Keratinocyte (primary cell): ENCODE data around the gene MAMDC2.

Source experiments
- EZH2 ChIP-seq: IDR thresholded peaks from one replicate; pipeline ENCODE4 v1.6.1; 2012; ENCODE audit warnings: inconsistent platforms, mild to moderate bottlenecking, low read length, moderate library complexity
- TF ChIP-seq, protein P1 (sequence below), 3 experiments: IDR thresholded peaks in 1 of 3; conservative IDR thresholded peaks in 1 of 3; optimal IDR thresholded peaks in 1 of 3; 2 replicates in 2 of 3; 3 replicates in 1 of 3; pipeline versions ENCODE3 to v1.5.1; 2011; ENCODE audit warnings: low read length in 3 of 3, mild to moderate bottlenecking in 3 of 3, moderate library complexity in 2 of 3, control low read depth in 1 of 3, inconsistent platforms in 1 of 3; ENCODE audit not compliant: insufficient read depth in 2 of 3; ENCODE audit errors: extremely low read depth in 1 of 3

- TF ChIP-seq, protein P1, sequence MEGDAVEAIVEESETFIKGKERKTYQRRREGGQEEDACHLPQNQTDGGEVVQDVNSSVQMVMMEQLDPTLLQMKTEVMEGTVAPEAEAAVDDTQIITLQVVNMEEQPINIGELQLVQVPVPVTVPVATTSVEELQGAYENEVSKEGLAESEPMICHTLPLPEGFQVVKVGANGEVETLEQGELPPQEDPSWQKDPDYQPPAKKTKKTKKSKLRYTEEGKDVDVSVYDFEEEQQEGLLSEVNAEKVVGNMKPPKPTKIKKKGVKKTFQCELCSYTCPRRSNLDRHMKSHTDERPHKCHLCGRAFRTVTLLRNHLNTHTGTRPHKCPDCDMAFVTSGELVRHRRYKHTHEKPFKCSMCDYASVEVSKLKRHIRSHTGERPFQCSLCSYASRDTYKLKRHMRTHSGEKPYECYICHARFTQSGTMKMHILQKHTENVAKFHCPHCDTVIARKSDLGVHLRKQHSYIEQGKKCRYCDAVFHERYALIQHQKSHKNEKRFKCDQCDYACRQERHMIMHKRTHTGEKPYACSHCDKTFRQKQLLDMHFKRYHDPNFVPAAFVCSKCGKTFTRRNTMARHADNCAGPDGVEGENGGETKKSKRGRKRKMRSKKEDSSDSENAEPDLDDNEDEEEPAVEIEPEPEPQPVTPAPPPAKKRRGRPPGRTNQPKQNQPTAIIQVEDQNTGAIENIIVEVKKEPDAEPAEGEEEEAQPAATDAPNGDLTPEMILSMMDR (optimal IDR thresholded peaks at IDR 0.05 in 1 of 3, IDR thresholded peaks at IDR 0.05 in 1 of 3, conservative IDR thresholded peaks at IDR 0.05 in 1 of 3; ENCODE audit: extremely low read depth in 1 of 3, insufficient read depth in 2 of 3, low read length in 3 of 3) = no peak
- no peak for TF ChIP-seq EZH2
These were observed 63.9 kb downstream of the MAMDC2 start for GRCh38 chr9:70107558-70107957.
